ENCODE results near the gene DDX28. TPM values are rescaled to one million over a fixed set of nuclear protein-coding genes. Genes with fewer than 3 reads are reported as not detected.

The DDX28 gene
- total and polyA plus RNA-seq, 10 of the 15 experiments (the other 5 are each of a cell fraction or from before 2014, with no cell fraction given), result 3.6 to 40.4 (median 20.0) TPM

DNA sequence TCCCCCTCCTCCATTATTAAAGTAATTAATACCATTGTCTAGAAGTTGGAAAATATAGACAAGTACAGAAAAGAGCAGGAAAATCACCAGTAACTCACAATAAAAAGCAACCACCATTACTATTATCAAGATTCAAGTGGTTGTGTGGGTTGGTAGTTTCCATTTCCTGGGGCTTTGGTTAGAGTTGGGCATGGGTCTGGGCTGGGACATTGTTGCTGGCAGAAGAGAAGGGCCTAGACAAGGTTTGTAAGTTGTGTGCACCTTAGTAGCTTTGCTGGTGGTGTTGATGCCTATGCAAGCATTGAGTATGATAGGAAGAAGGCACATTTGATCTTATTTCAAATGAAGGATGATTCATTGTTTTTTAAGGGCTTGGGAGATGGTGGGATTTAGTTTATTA, 36.8 kb upstream of the DDX28 start:
- intact Hi-C loops (cut with micrococcal nuclease; ENCODE audit: unreplicated experiment), result no loop called here
- Histone ChIP-seq H3K9ac (ENCODE audit: control insufficient read depth, insufficient read depth, low read length) (no peak overlapping the region), H2AFZ (ENCODE audit: control insufficient read depth, low read depth, low read length) (no peak overlapping the region), H3K4me1 (ENCODE audit: control insufficient read depth, insufficient read depth, low read length) (no peaks in the 10 kb centered on the region), H3K27me3 (replicated peaks in 1 of 2; ENCODE audit: control insufficient read depth in 2 of 2, insufficient read depth in 2 of 2, low read length in 1 of 2) (no peaks in the 10 kb centered on the region), H3K9me3 (replicated peaks; ENCODE audit: control insufficient read depth, insufficient read depth, low read length) (no peaks in the 10 kb centered on the region), H3K79me2 (ENCODE audit: control insufficient read depth, insufficient read depth, low read length) (no peaks in the 10 kb centered on the region), H3K36me3 (ENCODE audit: control insufficient read depth in 2 of 2, insufficient read depth in 2 of 2, low read length in 1 of 2) (peaks cover 2 to 18% of the 10 kb centered on the region in 2 experiments; a peak in 3 of 4 replicates), H4K20me1 (ENCODE audit: control insufficient read depth, insufficient read depth) (no peaks in the 10 kb centered on the region), H3K4me2 (ENCODE audit: control insufficient read depth, insufficient read depth) (no peak overlapping the region), H3K27ac (ENCODE audit: control insufficient read depth, insufficient read depth) (no peak overlapping the region), H3K4me3 (no peak overlapping the region)
- SMC1A ChIA-PET (ENCODE audit: uncharacterized antibody, unreplicated experiment), result no interaction called here
- DNase-seq (ENCODE audit: low read depth, low spot score) (no peak), FAIRE-seq (no peak), ATAC-seq (no peak)
- RAD21 ChIA-PET (ENCODE audit: unreplicated experiment), result no interaction called here
- no TSS peak for BruUV-seq (replicated peaks)
- CTCF ChIA-PET, result interaction anchor here (0.6 to 1.0 kb wide), 2 partner anchors 135 to 176 kb away, joined by 3 read pairs; no protein-coding TSS in a partner anchor
- POLR2A ChIA-PET, result interaction anchor here (0.6 kb wide), 1 partner anchor 220 kb away, joined by 3 read pairs; no protein-coding TSS in a partner anchor
- in situ Hi-C loops (cut with MboI), result no loop called here
- no peak for TF ChIP-seq CBX5 (IDR thresholded peaks at IDR 0.05; ENCODE audit: low read depth)
- TF ChIP-seq MTA3 (IDR thresholded peaks at IDR 0.05; ENCODE audit: borderline replicate concordance, low read length), result no peak
- TF ChIP-seq ZNF622 (IDR thresholded peaks at IDR 0.05), result no peak
- no peak for TF ChIP-seq STAT1 (conservative IDR thresholded peaks at IDR 0.05)
- no peak for TF ChIP-seq FOXK2 (IDR thresholded peaks at IDR 0.05)
- TF ChIP-seq PAX5 (IDR thresholded peaks at IDR 0.05; ENCODE audit: borderline replicate concordance, low read depth, low read length), result no peak
- no peak for TF ChIP-seq PAX8 (IDR thresholded peaks at IDR 0.05)
- TF ChIP-seq ZBTB11 (CRISPR knock-in tag; IDR thresholded peaks at IDR 0.05), result no peak
- TF ChIP-seq YBX1 (IDR thresholded peaks at IDR 0.05), result no peak
- TF ChIP-seq ZZZ3 (IDR thresholded peaks at IDR 0.05; ENCODE audit: control insufficient read depth, insufficient read length, low read depth), result no peak
- TF ChIP-seq TARDBP (IDR thresholded peaks at IDR 0.05; ENCODE audit: borderline replicate concordance), result no peak
- no peak for TF ChIP-seq NR2F1 (conservative IDR thresholded peaks at IDR 0.05)
- no peak for TF ChIP-seq RFX5 (IDR thresholded peaks at IDR 0.05; ENCODE audit: low read depth, low read length)
- TF ChIP-seq CHD4 (IDR thresholded peaks at IDR 0.05), result no peak
- TF ChIP-seq ZNF274 (IDR thresholded peaks at IDR 0.05; ENCODE audit: insufficient read depth, insufficient read length), result no peak
- no peak for TF ChIP-seq EGR1 (IDR thresholded peaks at IDR 0.05; ENCODE audit: borderline replicate concordance in 1 of 2, low read depth in 2 of 2, low read length in 2 of 2)
- TF ChIP-seq CEBPZ (IDR thresholded peaks at IDR 0.05; ENCODE audit: low read depth, low read length), result no peak
- no peak for TF ChIP-seq SIN3A (IDR thresholded peaks at IDR 0.05; ENCODE audit: low read depth, low read length)
- TF ChIP-seq, protein P1, sequence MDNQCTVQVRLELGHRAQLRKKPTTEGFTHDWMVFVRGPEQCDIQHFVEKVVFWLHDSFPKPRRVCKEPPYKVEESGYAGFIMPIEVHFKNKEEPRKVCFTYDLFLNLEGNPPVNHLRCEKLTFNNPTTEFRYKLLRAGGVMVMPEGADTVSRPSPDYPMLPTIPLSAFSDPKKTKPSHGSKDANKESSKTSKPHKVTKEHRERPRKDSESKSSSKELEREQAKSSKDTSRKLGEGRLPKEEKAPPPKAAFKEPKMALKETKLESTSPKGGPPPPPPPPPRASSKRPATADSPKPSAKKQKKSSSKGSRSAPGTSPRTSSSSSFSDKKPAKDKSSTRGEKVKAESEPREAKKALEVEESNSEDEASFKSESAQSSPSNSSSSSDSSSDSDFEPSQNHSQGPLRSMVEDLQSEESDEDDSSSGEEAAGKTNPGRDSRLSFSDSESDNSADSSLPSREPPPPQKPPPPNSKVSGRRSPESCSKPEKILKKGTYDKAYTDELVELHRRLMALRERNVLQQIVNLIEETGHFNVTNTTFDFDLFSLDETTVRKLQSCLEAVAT (IDR thresholded peaks at IDR 0.05), result no peak

All from GM12878 (cell line).